Measurements from ENCODE around the gene DYNC1LI1. TPM values are rescaled to one million over a fixed set of nuclear protein-coding genes. Genes with fewer than 3 reads are reported as not detected.

DYNC1LI1 gene
- total and polyA plus RNA-seq, 4 donors: 9.2 to 21.1 (median 13.6) TPM

GRCh38 chr3:32501783-32502117 is 68.9 kb downstream of the DYNC1LI1 start:
- H3K4me1 ChIP-seq (ENCODE audit: control insufficient read depth in 4 of 4, insufficient read depth in 4 of 4, low read length in 3 of 4): peaks cover 4 to 23% (median 8%) of the 10 kb centered on the region in 4 donors
- under 1% methylated on average over 4 of the region's 4 CpGs for WGBS
- H3K27ac ChIP-seq (ENCODE audit: low read depth in 1 of 2, low read length in 2 of 2): peak overlapping the region; percentile 97
- no peaks in the 10 kb centered on the region for H3K9me3 ChIP-seq (ENCODE audit: control insufficient read depth in 4 of 4, low read length in 3 of 4)
- no peaks in the 10 kb centered on the region for H3K27me3 ChIP-seq (ENCODE audit: control insufficient read depth in 4 of 4, insufficient read depth in 4 of 4, low read length in 3 of 4)
- H3K9ac ChIP-seq (ENCODE audit: low read depth in 1 of 2, low read length in 2 of 2): peak overlapping the region; percentile 86 to 94
- no peaks in the 10 kb centered on the region for H3K36me3 ChIP-seq (ENCODE audit: control insufficient read depth in 4 of 4, insufficient read depth in 3 of 4, low read depth in 1 of 4, low read length in 3 of 4)
- TF ChIP-seq, protein P1, sequence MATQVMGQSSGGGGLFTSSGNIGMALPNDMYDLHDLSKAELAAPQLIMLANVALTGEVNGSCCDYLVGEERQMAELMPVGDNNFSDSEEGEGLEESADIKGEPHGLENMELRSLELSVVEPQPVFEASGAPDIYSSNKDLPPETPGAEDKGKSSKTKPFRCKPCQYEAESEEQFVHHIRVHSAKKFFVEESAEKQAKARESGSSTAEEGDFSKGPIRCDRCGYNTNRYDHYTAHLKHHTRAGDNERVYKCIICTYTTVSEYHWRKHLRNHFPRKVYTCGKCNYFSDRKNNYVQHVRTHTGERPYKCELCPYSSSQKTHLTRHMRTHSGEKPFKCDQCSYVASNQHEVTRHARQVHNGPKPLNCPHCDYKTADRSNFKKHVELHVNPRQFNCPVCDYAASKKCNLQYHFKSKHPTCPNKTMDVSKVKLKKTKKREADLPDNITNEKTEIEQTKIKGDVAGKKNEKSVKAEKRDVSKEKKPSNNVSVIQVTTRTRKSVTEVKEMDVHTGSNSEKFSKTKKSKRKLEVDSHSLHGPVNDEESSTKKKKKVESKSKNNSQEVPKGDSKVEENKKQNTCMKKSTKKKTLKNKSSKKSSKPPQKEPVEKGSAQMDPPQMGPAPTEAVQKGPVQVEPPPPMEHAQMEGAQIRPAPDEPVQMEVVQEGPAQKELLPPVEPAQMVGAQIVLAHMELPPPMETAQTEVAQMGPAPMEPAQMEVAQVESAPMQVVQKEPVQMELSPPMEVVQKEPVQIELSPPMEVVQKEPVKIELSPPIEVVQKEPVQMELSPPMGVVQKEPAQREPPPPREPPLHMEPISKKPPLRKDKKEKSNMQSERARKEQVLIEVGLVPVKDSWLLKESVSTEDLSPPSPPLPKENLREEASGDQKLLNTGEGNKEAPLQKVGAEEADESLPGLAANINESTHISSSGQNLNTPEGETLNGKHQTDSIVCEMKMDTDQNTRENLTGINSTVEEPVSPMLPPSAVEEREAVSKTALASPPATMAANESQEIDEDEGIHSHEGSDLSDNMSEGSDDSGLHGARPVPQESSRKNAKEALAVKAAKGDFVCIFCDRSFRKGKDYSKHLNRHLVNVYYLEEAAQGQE (IDR thresholded peaks at IDR 0.05): peak; percentile 31
- no peak for TF ChIP-seq TAF1 (conservative IDR thresholded peaks at IDR 0.05)
- no peak for TF ChIP-seq RXRA (IDR thresholded peaks at IDR 0.05)
- peak; percentile 20 for TF ChIP-seq MAX (IDR thresholded peaks at IDR 0.05)
- TF ChIP-seq GABPA (IDR thresholded peaks at IDR 0.05 in 1 of 2, conservative IDR thresholded peaks at IDR 0.05 in 1 of 2): no peak
- DNase-seq (ENCODE audit: low spot score): no peak
- peak overlapping the region; percentile 68 to 93 (median 93) for H3K4me3 ChIP-seq (ENCODE audit: low read depth in 1 of 3, low read length in 3 of 3)

DNA sequence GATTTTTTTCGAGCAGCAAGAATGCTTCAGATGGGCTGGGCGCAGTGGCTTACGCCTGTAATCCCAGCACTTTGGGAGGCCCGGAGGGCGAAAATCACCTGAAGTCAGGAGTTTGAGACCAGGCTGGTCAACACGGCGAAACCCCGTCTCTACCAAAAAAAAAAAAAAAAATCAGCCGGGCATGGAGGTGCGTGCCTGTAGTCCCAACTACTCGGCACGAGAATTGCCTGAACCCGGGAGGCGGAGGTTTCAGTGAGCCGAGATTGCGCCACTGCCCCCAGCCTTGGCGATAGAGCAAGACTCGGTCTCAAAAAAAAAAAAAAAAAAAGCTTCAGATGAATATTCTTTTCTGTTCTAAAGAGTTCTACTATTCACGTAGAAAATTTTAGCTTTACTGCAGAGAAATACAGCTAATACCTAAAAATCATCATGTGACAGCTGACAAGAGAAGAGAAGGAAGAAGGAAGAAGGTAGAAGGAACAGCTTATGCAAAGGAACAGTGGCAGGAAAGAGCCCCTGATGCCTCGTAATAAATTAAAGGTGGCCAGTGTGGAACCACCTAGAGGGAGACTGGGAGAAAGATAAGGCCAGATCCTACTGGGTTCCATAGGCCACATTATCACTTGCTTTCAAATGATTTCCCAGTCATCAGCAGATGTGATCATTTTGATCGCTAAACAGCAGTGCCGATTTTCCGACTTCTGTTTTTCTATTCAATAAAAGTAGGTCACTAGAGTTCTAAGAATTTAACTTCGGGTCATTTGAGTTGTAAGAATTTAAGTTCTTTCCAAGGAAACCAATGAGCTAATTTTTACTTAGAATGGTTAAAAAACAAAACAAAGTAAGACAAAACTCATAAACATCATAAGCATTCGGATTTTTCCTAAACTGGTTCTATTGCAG is 69.5 kb downstream of the DYNC1LI1 start:
- H3K9me3 ChIP-seq (ENCODE audit: control insufficient read depth in 4 of 4, low read length in 3 of 4): no peaks in the 10 kb centered on the region
- DNase-seq (ENCODE audit: low spot score): no peak
- H3K9ac ChIP-seq (ENCODE audit: low read depth in 1 of 2, low read length in 2 of 2): peak overlapping the region; percentile 86 to 94
- 28% methylated on average over 25 of the region's 25 CpGs for WGBS
- H3K27me3 ChIP-seq (ENCODE audit: control insufficient read depth in 4 of 4, insufficient read depth in 4 of 4, low read length in 3 of 4): no peaks in the 10 kb centered on the region
- peak overlapping the region; percentile 97 for H3K27ac ChIP-seq (ENCODE audit: low read depth in 1 of 2, low read length in 2 of 2)
- H3K36me3 ChIP-seq (ENCODE audit: control insufficient read depth in 4 of 4, insufficient read depth in 3 of 4, low read depth in 1 of 4, low read length in 3 of 4): no peaks in the 10 kb centered on the region
- H3K4me1 ChIP-seq (ENCODE audit: control insufficient read depth in 4 of 4, insufficient read depth in 4 of 4, low read length in 3 of 4): peaks cover 6 to 29% (median 13%) of the 10 kb centered on the region in 4 donors
- peak overlapping the region; percentile 68 to 93 (median 93) for H3K4me3 ChIP-seq (ENCODE audit: low read depth in 1 of 3, low read length in 3 of 3)
- TF ChIP-seq FOXA2 (IDR thresholded peaks at IDR 0.05) (no peak), MAX (IDR thresholded peaks at IDR 0.05) (no peak), SP1 (IDR thresholded peaks at IDR 0.05) (no peak), CTCF (IDR thresholded peaks at IDR 0.05; ENCODE audit: low read depth, low read length, missing input control) (no peak), HNF4A (conservative IDR thresholded peaks at IDR 0.05) (no peak), YY1 (IDR thresholded peaks at IDR 0.05) (peak; percentile 34)
- TF ChIP-seq, protein P2, sequence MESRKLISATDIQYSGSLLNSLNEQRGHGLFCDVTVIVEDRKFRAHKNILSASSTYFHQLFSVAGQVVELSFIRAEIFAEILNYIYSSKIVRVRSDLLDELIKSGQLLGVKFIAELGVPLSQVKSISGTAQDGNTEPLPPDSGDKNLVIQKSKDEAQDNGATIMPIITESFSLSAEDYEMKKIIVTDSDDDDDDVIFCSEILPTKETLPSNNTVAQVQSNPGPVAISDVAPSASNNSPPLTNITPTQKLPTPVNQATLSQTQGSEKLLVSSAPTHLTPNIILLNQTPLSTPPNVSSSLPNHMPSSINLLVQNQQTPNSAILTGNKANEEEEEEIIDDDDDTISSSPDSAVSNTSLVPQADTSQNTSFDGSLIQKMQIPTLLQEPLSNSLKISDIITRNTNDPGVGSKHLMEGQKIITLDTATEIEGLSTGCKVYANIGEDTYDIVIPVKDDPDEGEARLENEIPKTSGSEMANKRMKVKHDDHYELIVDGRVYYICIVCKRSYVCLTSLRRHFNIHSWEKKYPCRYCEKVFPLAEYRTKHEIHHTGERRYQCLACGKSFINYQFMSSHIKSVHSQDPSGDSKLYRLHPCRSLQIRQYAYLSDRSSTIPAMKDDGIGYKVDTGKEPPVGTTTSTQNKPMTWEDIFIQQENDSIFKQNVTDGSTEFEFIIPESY (IDR thresholded peaks at IDR 0.05): no peak
- TF ChIP-seq, protein P3, sequence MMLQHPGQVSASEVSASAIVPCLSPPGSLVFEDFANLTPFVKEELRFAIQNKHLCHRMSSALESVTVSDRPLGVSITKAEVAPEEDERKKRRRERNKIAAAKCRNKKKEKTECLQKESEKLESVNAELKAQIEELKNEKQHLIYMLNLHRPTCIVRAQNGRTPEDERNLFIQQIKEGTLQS (IDR thresholded peaks at IDR 0.05): no peak
